Fibroblast of lung (primary cell): Measurements from ENCODE around the gene IGLON5. TPM values are rescaled to one million over a fixed set of nuclear protein-coding genes. Genes with fewer than 3 reads are reported as not detected.

Experiments
- DNase-seq, 2 donors: peaks; one replicate each; pipeline versions ENCODE4 v3.0.0 to v3.0.0-alpha.2; 2010; ENCODE audit warnings: low read depth in 2 of 2
- H2AFZ ChIP-seq: 2 replicates; pipeline ENCODE4 v1.5.1; 2012; ENCODE audit warnings: low read length, control low read depth, inconsistent platforms
- H3K27ac ChIP-seq: 2 replicates; pipeline ENCODE4 v1.5.1; 2011; ENCODE audit warnings: low read length, control low read depth; ENCODE audit not compliant: insufficient read depth
- H3K27me3 ChIP-seq: 2 replicates; pipeline ENCODE4 v1.5.1; 2011; ENCODE audit warnings: mild to moderate bottlenecking, low read length; ENCODE audit not compliant: control insufficient read depth, insufficient read depth
- H3K36me3 ChIP-seq: 2 replicates; pipeline ENCODE4 v1.5.1; 2011; ENCODE audit warnings: low read length; ENCODE audit not compliant: control insufficient read depth, insufficient read depth
- H3K4me1 ChIP-seq: 2 replicates; pipeline ENCODE4 v1.5.1; 2011; ENCODE audit warnings: low read length; ENCODE audit not compliant: control insufficient read depth, insufficient read depth; ENCODE audit errors: extremely low read depth
- H3K4me2 ChIP-seq: 2 replicates; pipeline ENCODE4 v1.5.1; 2011; ENCODE audit warnings: low read length, control low read depth; ENCODE audit not compliant: insufficient read depth; ENCODE audit errors: extremely low read depth
- H3K4me3 ChIP-seq, 4 experiments: fragments of 200-600 bp in 1 of 4; sonication (generic) in 1 of 4; replicated peaks in 1 of 4; 2 replicates each; pipeline ENCODE4 v1.5.1; 2011 to 2016; ENCODE audit warnings: low read length in 4 of 4, low read depth in 3 of 4, mild to moderate bottlenecking in 3 of 4, control low read depth in 2 of 4, inconsistent platforms in 1 of 4, mixed read lengths in 1 of 4; ENCODE audit not compliant: insufficient read depth in 1 of 4; ENCODE audit errors: control extremely low read depth in 1 of 4
- H3K79me2 ChIP-seq: 2 replicates; pipeline ENCODE4 v1.5.1; 2012; ENCODE audit warnings: mild to moderate bottlenecking, low read length, inconsistent platforms; ENCODE audit not compliant: control insufficient read depth, insufficient read depth
- H3K9ac ChIP-seq: 2 replicates; pipeline ENCODE4 v1.5.1; 2011; ENCODE audit warnings: mild to moderate bottlenecking, low read length, control low read depth; ENCODE audit not compliant: insufficient read depth
- H3K9me3 ChIP-seq: 2 replicates; pipeline ENCODE4 v1.5.1; 2012; ENCODE audit warnings: low read depth, low read length; ENCODE audit not compliant: control insufficient read depth, insufficient read depth
- H4K20me1 ChIP-seq: 2 replicates; pipeline ENCODE4 v1.5.1; 2011; ENCODE audit warnings: low read length; ENCODE audit not compliant: control insufficient read depth, insufficient read depth; ENCODE audit errors: extremely low read depth
- EZH2 ChIP-seq: IDR thresholded peaks from 2 replicates; pipeline ENCODE4 v1.5.1; 2012; ENCODE audit warnings: low read length, control low read depth, mild to moderate bottlenecking; ENCODE audit errors: missing control alignments
- polyA plus RNA-seq, 2 donors: library from polyadenylated mRNA; depleted of rRNA in 1 of 2; stranded (reverse) in 1 of 2; unstranded in 1 of 2; fragments of >200 nt; gene quantifications; 2 replicates each; pipeline ENCODE4 v1.2.1, GENCODE V29; 2011 to 2012; ENCODE audit warnings: missing spikeins in 1 of 2
- total RNA-seq: library from RNA; depleted of rRNA; stranded (reverse); fragments of >200 nt; gene quantifications from 2 replicates; pipeline ENCODE4 v1.2.1, GENCODE V29; 2014
- TF ChIP-seq, protein P1 (sequence below), 2 donors: IDR thresholded peaks in 1 of 2; conservative IDR thresholded peaks in 1 of 2; 1 replicate in 1 of 2; 2 replicates in 1 of 2; pipeline ENCODE4 v1.5.1; 2011 to 2012; ENCODE audit warnings: low read length in 2 of 2, control low read depth in 1 of 2, inconsistent platforms in 1 of 2, low read depth in 1 of 2, mild to moderate bottlenecking in 1 of 2

Gene IGLON5
- total and polyA plus RNA-seq, 2 donors (not counting 1 experiment from before 2014, with no cell fraction given) = not detected

GRCh38 chr19:51371186-51371690 lies 59.8 kb downstream of the IGLON5 start:
- no peak overlapping the region for H3K9ac ChIP-seq
- H3K9me3 ChIP-seq = no peaks in the 10 kb centered on the region
- no peak overlapping the region for H3K27ac ChIP-seq
- H3K4me3 ChIP-seq = no peak overlapping the region
- no peak for DNase-seq
- H3K4me2 ChIP-seq = no peak overlapping the region
- H3K36me3 ChIP-seq = no peaks in the 10 kb centered on the region
- H3K4me1 ChIP-seq = peaks cover 3% of the 10 kb centered on the region
- H4K20me1 ChIP-seq = no peaks in the 10 kb centered on the region
- no peaks in the 10 kb centered on the region for H3K79me2 ChIP-seq
- TF ChIP-seq EZH2 = no peak
- TF ChIP-seq, protein P1, sequence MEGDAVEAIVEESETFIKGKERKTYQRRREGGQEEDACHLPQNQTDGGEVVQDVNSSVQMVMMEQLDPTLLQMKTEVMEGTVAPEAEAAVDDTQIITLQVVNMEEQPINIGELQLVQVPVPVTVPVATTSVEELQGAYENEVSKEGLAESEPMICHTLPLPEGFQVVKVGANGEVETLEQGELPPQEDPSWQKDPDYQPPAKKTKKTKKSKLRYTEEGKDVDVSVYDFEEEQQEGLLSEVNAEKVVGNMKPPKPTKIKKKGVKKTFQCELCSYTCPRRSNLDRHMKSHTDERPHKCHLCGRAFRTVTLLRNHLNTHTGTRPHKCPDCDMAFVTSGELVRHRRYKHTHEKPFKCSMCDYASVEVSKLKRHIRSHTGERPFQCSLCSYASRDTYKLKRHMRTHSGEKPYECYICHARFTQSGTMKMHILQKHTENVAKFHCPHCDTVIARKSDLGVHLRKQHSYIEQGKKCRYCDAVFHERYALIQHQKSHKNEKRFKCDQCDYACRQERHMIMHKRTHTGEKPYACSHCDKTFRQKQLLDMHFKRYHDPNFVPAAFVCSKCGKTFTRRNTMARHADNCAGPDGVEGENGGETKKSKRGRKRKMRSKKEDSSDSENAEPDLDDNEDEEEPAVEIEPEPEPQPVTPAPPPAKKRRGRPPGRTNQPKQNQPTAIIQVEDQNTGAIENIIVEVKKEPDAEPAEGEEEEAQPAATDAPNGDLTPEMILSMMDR (conservative IDR thresholded peaks at IDR 0.05 in 1 of 2, IDR thresholded peaks at IDR 0.05 in 1 of 2; ENCODE audit: low read depth in 1 of 2, low read length in 2 of 2) = no peak
- H2AFZ ChIP-seq = no peak overlapping the region
- no peaks in the 10 kb centered on the region for H3K27me3 ChIP-seq

- Histone ChIP-seq H3K4me1 (peaks cover 3% of the 10 kb centered on the region), H3K79me2 (no peaks in the 10 kb centered on the region), H3K36me3 (no peaks in the 10 kb centered on the region), H3K9ac (no peak overlapping the region), H3K27me3 (no peaks in the 10 kb centered on the region), H2AFZ (no peak overlapping the region), H3K4me3 (no peak overlapping the region), H3K9me3 (no peaks in the 10 kb centered on the region), H3K4me2 (no peak overlapping the region), H4K20me1 (no peaks in the 10 kb centered on the region), H3K27ac (no peak overlapping the region)
- no peak for DNase-seq
- TF ChIP-seq, protein P1 (conservative IDR thresholded peaks at IDR 0.05 in 1 of 2, IDR thresholded peaks at IDR 0.05 in 1 of 2; ENCODE audit: low read depth in 1 of 2, low read length in 2 of 2) = no peak
- no peak for TF ChIP-seq EZH2
Observed at GRCh38 chr19:51372021-51372648, 60.7 kb downstream of the IGLON5 start.

DNA sequence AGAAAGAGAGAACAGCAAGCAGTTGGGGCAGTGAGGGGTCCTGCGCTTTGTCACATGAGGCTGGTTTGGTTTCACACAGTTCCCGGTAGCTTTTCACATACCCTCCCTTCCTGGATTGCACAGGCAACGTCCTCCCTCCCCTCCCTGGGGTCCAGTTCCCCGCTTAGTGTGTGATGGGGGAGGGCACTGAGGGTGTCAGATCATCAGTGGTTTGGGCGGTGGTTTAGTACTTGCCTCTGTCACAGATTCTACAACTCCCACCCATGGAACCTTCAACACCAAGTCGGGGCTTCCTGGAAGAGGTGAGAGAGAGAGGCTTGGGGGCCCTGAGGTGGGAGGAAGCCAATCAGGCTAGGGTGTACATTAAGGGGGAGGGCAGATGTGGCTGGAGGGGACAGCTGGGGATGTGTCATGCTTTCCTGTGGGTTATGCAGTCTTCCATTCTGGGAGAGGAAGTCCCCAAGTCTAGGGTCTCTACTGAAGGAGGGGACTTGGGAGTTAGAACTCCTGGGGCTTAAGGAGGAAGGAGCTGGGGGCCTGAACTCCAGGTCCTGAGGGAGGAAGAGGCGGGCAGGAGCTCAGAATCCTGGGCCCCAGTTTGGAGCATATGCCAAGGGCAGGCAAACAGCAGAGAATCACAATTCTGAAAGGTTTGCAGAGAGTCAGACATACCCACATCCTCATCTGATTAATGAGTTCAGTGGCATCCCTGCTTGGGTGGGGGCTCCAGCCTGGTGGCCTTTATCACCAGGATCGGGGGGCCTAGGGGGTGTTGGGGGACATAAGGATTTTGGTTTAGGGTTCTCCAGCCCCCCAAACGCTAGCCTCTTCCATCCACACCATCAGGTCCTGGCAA lies 61.4 kb downstream of the IGLON5 start, which contains the start of gene NKG7:
NKG7 (minus strand) TSS at position 6 of the 856 bp plus-strand sequence. CDS start 119 bp downstream, outside the sequence.
- Histone ChIP-seq H2AFZ (no peak within 1 kb of the TSS), H3K4me3 (no peak within 1 kb of the TSS), H3K27ac (no peak within 1 kb of the TSS), H3K36me3 (no peaks in the 10 kb centered on the region), H3K79me2 (no peaks in the 10 kb centered on the region), H3K9ac (no peak within 1 kb of the TSS), H3K27me3 (no peaks in the 10 kb centered on the region), H4K20me1 (no peaks in the 10 kb centered on the region), H3K4me2 (no peak within 1 kb of the TSS), H3K4me1 (peaks cover 3% of the 10 kb centered on the region), H3K9me3 (no peaks in the 10 kb centered on the region)
- no peak for DNase-seq
- TF ChIP-seq EZH2 = no peak
- TF ChIP-seq, protein P1 (conservative IDR thresholded peaks at IDR 0.05 in 1 of 2, IDR thresholded peaks at IDR 0.05 in 1 of 2; ENCODE audit: low read depth in 1 of 2, low read length in 2 of 2) = no peak
